ENCODE results near the gene PCNX4. TPM values are rescaled to one million over a fixed set of nuclear protein-coding genes. Genes with fewer than 3 reads are reported as not detected.

PCNX4 gene
- total RNA-seq, 2 experiments from 2014 or later = 35.4 to 36.6 TPM

- DNase-seq (no peak), ATAC-seq (no peak)
- POLR2A ChIA-PET = no interaction called here
- no peaks in the 10 kb centered on the region for H3K9me3 Mint-ChIP-seq (ENCODE audit: insufficient read depth)
- no peak overlapping the region for H3K27ac Mint-ChIP-seq
- no peaks in the 10 kb centered on the region for H3K4me1 Mint-ChIP-seq (ENCODE audit: low read depth)
- CTCF ChIA-PET = no interaction called here
- no peak overlapping the region for H3K4me3 Mint-ChIP-seq
- H3K27me3 Mint-ChIP-seq (ENCODE audit: low read depth) = peaks cover 16% of the 10 kb centered on the region
- H3K36me3 Mint-ChIP-seq (ENCODE audit: low read depth) = no peaks in the 10 kb centered on the region
Measured at GRCh38 chr14:60210703-60211102, 119.0 kb downstream of the PCNX4 start.

DNA sequence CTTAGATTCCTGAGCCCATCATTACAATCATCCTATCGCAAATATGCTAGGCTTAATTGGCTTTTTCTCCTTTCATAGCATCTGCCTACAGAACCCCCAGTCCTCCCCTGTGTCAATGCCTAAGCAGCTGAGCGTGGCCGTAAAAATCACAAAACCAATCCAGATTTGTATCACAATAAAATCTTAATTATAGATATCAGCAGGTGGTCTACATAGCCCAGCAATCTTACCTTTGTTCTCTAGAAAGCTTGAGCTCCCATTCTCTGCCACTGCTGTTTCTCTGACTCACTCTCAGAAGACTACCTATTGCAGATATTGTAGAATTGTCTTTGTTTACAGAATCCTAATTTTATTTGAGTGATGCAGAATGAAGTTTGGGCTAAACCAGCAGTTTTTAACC, 119.4 kb downstream of the PCNX4 start:
- Mint-ChIP-seq H3K4me1 (ENCODE audit: low read depth) (no peaks in the 10 kb centered on the region), H3K27me3 (ENCODE audit: low read depth) (peaks cover 16% of the 10 kb centered on the region), H3K9me3 (ENCODE audit: insufficient read depth) (no peaks in the 10 kb centered on the region), H3K4me3 (no peak overlapping the region), H3K27ac (no peak overlapping the region), H3K36me3 (ENCODE audit: low read depth) (no peaks in the 10 kb centered on the region)
- CTCF ChIA-PET = no interaction called here
- POLR2A ChIA-PET = no interaction called here
- ATAC-seq (no peak), DNase-seq (no peak)

DNA sequence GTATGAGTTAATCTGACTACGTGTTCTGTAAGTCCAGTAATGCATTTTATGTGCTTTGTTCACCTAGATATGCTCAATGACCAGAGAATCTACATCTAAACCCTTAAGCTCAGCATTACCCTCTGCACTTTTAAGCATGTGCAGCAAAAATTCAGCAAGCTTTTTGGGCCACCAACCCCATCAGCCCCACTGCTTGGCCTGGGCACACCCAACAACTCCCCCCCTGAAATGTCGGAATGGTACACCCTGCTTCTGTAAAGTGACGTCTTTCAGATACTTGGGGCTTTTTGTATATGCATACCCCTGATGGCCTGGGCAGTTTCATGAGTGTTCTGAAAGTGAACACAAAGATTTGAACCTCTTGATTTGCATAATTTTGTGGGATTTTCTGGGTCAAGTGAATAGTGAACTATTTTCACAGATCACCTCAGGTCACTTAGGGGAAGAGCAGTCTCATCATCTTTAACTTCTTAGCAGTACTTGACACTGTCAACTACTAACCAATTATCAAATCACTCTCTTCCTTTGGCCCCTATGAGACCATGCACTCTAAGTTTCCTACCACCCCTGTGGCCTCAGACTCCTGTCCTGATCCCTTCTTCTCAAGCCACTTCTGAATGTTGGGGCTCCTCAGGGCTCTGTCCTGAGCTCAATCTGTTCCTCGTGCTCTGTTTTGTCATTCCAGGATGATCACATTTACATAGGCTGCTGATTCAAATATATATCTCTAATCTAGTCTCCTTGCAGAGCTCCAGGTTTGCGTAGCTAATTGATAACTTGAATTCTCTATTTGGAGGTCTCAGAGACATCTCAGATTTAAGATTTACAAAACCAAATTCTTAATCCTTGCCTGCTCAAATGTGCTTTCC, 121.0 kb downstream of the PCNX4 start:
- Mint-ChIP-seq H3K27ac (no peak overlapping the region), H3K36me3 (ENCODE audit: low read depth) (no peaks in the 10 kb centered on the region), H3K4me3 (no peak overlapping the region), H3K9me3 (ENCODE audit: insufficient read depth) (no peaks in the 10 kb centered on the region), H3K4me1 (ENCODE audit: low read depth) (no peaks in the 10 kb centered on the region), H3K27me3 (ENCODE audit: low read depth) (peaks cover 16% of the 10 kb centered on the region)
- CTCF ChIA-PET = interaction anchor here (0.8 kb wide), 1 partner anchor 248 kb away, joined by 3 read pairs; no protein-coding TSS in a partner anchor
- ATAC-seq (no peak), DNase-seq (no peak)
- POLR2A ChIA-PET = no interaction called here

GRCh38 chr14:60214003-60214402, 122.3 kb downstream of the PCNX4 start:
- Mint-ChIP-seq H3K27ac (no peak overlapping the region), H3K4me1 (ENCODE audit: low read depth) (no peaks in the 10 kb centered on the region), H3K9me3 (ENCODE audit: insufficient read depth) (no peaks in the 10 kb centered on the region), H3K4me3 (no peak overlapping the region), H3K36me3 (ENCODE audit: low read depth) (no peaks in the 10 kb centered on the region), H3K27me3 (ENCODE audit: low read depth) (peaks cover 16% of the 10 kb centered on the region)
- DNase-seq = no peak
- POLR2A ChIA-PET = no interaction called here
- CTCF ChIA-PET = no interaction called here
- ATAC-seq = no peak

GRCh38 chr14:60214415-60215126, 122.8 kb downstream of the PCNX4 start:
- DNase-seq = no peak
- no peaks in the 10 kb centered on the region for H3K9me3 Mint-ChIP-seq (ENCODE audit: insufficient read depth)
- CTCF ChIA-PET = no interaction called here

DNA sequence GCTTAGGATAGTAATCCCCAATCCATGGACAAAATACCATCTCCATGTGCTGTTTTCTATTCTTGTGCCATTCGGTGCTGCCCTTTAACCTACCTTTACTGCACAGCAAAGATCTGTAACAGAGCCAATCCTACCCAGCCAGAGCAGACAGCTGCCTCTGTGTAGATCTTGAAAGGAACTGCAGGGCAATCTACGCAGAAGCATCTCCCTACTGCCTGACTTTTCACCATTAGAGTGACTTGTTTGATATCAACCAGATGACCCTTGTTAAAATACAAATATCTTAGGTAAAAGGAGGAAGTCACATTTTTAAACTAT, 123.4 kb downstream of the PCNX4 start:
- no peak overlapping the region for H3K4me3 Mint-ChIP-seq
- DNase-seq (no peak), ATAC-seq (no peak)
- no peak overlapping the region for H3K27ac Mint-ChIP-seq
- H3K27me3 Mint-ChIP-seq (ENCODE audit: low read depth) = peaks cover 10% of the 10 kb centered on the region
- ChIA-PET POLR2A (interaction anchor here (1.3 kb wide), 1 partner anchor 34 kb away, joined by 4 read pairs; the partner anchor contains the start of gene PPM1A), CTCF (no interaction called here)
- no peaks in the 10 kb centered on the region for H3K9me3 Mint-ChIP-seq (ENCODE audit: insufficient read depth)
- no peaks in the 10 kb centered on the region for H3K4me1 Mint-ChIP-seq (ENCODE audit: low read depth)
- no peaks in the 10 kb centered on the region for H3K36me3 Mint-ChIP-seq (ENCODE audit: low read depth)

More at GRCh38 chr14:60214415-60215126, 122.8 kb downstream of the PCNX4 start:
- Mint-ChIP-seq H3K4me1 (ENCODE audit: low read depth) (no peaks in the 10 kb centered on the region), H3K27me3 (ENCODE audit: low read depth) (peaks cover 10% of the 10 kb centered on the region), H3K4me3 (no peak overlapping the region), H3K36me3 (ENCODE audit: low read depth) (no peaks in the 10 kb centered on the region), H3K27ac (no peak overlapping the region)
- no peak for ATAC-seq
- POLR2A ChIA-PET = interaction anchor here (1.3 kb wide), 1 partner anchor 35 kb away, joined by 4 read pairs; the partner anchor contains the start of gene PPM1A

DNA sequence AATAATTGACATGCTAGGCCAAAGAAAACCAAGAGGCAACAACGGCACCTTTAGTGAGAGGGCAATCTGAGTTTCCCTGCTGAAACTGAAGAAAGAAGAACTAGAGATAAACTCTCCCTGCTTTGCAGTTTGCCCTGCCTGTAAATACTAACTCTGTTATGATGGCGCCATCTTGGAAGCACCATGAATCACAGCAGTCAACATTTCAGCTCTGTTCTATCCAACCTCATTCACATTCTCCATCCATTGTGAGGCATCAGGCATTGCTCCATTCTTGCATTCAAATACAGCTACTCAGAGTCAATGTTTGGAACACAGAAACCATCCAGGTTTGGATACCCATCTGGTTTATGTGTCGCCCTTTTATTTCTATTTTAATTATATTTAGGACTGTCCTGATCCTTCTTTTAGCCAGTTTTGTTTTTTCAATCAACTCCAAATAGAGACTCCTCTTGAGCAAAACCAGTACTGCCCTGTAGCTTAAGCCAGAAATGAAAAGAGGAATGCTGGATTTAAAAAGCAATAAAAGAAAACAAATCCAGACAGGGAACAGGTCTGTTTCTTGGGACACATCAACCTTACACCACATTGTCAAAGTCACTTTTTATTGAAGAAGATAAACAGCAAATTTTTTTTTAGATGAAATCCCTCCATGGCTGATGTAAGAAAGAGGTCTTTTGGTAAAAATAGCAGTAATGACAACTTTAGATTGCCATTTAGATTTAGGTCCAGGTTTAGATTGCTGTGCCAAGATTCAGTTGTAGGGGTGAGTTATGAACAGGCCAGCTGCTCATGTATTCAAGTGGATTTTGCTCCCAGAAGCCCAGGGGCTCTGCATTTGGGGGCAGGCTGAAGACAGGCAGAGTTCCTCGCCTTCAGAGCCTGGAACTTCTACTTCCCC, 124.0 kb downstream of the PCNX4 start:
- no peak overlapping the region for H3K4me3 Mint-ChIP-seq
- ChIA-PET POLR2A (interaction anchor here (1.3 kb wide), 1 partner anchor 33 kb away, joined by 4 read pairs; the partner anchor contains the start of gene PPM1A), CTCF (interaction anchor here (1.0 kb wide), 1 partner anchor 29 kb away, joined by 3 read pairs; no protein-coding TSS in a partner anchor)
- H3K27ac Mint-ChIP-seq = no peak overlapping the region
- H3K4me1 Mint-ChIP-seq (ENCODE audit: low read depth) = no peaks in the 10 kb centered on the region
- no peaks in the 10 kb centered on the region for H3K36me3 Mint-ChIP-seq (ENCODE audit: low read depth)
- ATAC-seq (no peak), DNase-seq (no peak)
- no peaks in the 10 kb centered on the region for H3K9me3 Mint-ChIP-seq (ENCODE audit: insufficient read depth)
- H3K27me3 Mint-ChIP-seq (ENCODE audit: low read depth) = peaks cover 10% of the 10 kb centered on the region

- Mint-ChIP-seq H3K27ac (no peak overlapping the region), H3K4me1 (ENCODE audit: low read depth) (no peaks in the 10 kb centered on the region), H3K36me3 (ENCODE audit: low read depth) (no peaks in the 10 kb centered on the region), H3K9me3 (ENCODE audit: insufficient read depth) (no peaks in the 10 kb centered on the region), H3K4me3 (no peak overlapping the region), H3K27me3 (ENCODE audit: low read depth) (peaks cover 7% of the 10 kb centered on the region)
- CTCF ChIA-PET = no interaction called here
- no peak for ATAC-seq
- DNase-seq = no peak
- POLR2A ChIA-PET = no interaction called here
Measured at GRCh38 chr14:60217713-60218112, 126.0 kb downstream of the PCNX4 start.

Other genes starting within 250 kb of the PCNX4 start
- not detected for gene RTN1, start 221.1 kb upstream of the PCNX4 start, total RNA-seq
- gene LRRC9, start 171.8 kb upstream of the PCNX4 start, total RNA-seq = not detected
- 10 to 100 TPM; 45.7 to 54.4 TPM for gene DHRS7, start 73.5 kb downstream of the PCNX4 start, total RNA-seq
- 10 to 100 TPM; 45.2 to 50.1 TPM for gene PPM1A, start 157.3 kb downstream of the PCNX4 start, total RNA-seq